GM23248 (cell line): ENCODE measurements around the gene ALKBH3. TPM values are rescaled to one million over a fixed set of nuclear protein-coding genes. Genes with fewer than 3 reads are reported as not detected.

Experiments used
- DNase-seq: peaks from one replicate; pipeline ENCODE4 v3.0.0-alpha.2; 2015
- H2AFZ ChIP-seq: fragments of 200-600 bp; sonication (generic); 2 replicates; pipeline ENCODE4 v1.6.1; 2016; ENCODE audit warnings: antibody characterized with exemption
- H3F3A ChIP-seq: fragments of 200-600 bp; sonication (generic); 2 replicates; pipeline ENCODE4 v1.6.1; 2016; ENCODE audit warnings: mild to moderate bottlenecking, antibody characterized with exemption, mixed run types; ENCODE audit not compliant: insufficient read depth
- H3K27ac ChIP-seq: fragments of 200-600 bp; sonication (generic); 2 replicates; pipeline ENCODE4 v1.5.1; 2016; ENCODE audit warnings: mild to moderate bottlenecking
- H3K27me3 ChIP-seq: fragments of 200-600 bp; sonication (generic); replicated peaks from 2 replicates; pipeline ENCODE4 v1.6.1; 2016; ENCODE audit warnings: mild to moderate bottlenecking; ENCODE audit not compliant: insufficient read depth
- H3K36me3 ChIP-seq: fragments of 200-600 bp; sonication (generic); 2 replicates; pipeline ENCODE4 v1.6.1; 2016; ENCODE audit warnings: low read depth, mild to moderate bottlenecking
- H3K4me1 ChIP-seq: fragments of 200-600 bp; sonication (generic); 2 replicates; pipeline ENCODE4 v1.6.1; 2016; ENCODE audit warnings: mild to moderate bottlenecking; ENCODE audit not compliant: insufficient read depth
- H3K4me2 ChIP-seq: fragments of 200-600 bp; sonication (generic); one replicate; pipeline ENCODE4 v1.6.1; 2016; ENCODE audit warnings: mild to moderate bottlenecking; ENCODE audit not compliant: unreplicated experiment
- H3K4me3 ChIP-seq: fragments of 200-600 bp; sonication (generic); 2 replicates; pipeline ENCODE4 v1.5.1; 2016; ENCODE audit warnings: mild to moderate bottlenecking
- H3K79me2 ChIP-seq: fragments of 200-600 bp; sonication (generic); 2 replicates; pipeline ENCODE4 v1.6.1; 2016; ENCODE audit warnings: mild to moderate bottlenecking; ENCODE audit not compliant: insufficient read depth
- H3K9ac ChIP-seq: fragments of 200-600 bp; sonication (generic); 2 replicates; pipeline ENCODE4 v1.6.1; 2016; ENCODE audit warnings: mild to moderate bottlenecking
- H3K9me2 ChIP-seq: fragments of 200-600 bp; sonication (generic); 2 replicates; pipeline ENCODE4 v1.6.1; 2016; ENCODE audit warnings: mixed run types, mild to moderate bottlenecking, moderate library complexity; ENCODE audit not compliant: insufficient read depth
- H3K9me3 ChIP-seq: fragments of 200-600 bp; sonication (generic); one replicate; pipeline ENCODE4 v1.6.1; 2017; ENCODE audit warnings: low read depth
- H4K20me1 ChIP-seq: fragments of 200-600 bp; sonication (generic); 2 replicates; pipeline ENCODE4 v1.6.0; 2016; ENCODE audit not compliant: insufficient read depth
- EZH2 ChIP-seq: fragments of 200-600 bp; sonication (generic); IDR thresholded peaks from 2 replicates; pipeline ENCODE4 v1.6.1; 2018; ENCODE audit warnings: antibody characterized with exemption, mild to moderate bottlenecking; ENCODE audit not compliant: insufficient read depth, poor library complexity, severe bottlenecking
- EZH2phosphoT487 ChIP-seq: fragments of 200-600 bp; sonication (generic); IDR thresholded peaks from 2 replicates; pipeline ENCODE4 v1.6.1; 2018; ENCODE audit warnings: antibody characterized with exemption, moderate library complexity, mild to moderate bottlenecking, low read depth; ENCODE audit not compliant: insufficient read depth
- WGBS, 2 experiments: methylation state at CpG; one replicate each; pipeline ENCODE4 v1.1.6; 2015 to 2017; ENCODE audit warnings: low lambda C conversion rate in 2 of 2, low coverage in 1 of 2; ENCODE audit errors: missing lambda C conversion rate in 2 of 2; 5-methylcytosine and 5-hydroxymethylcytosine counted together
- in situ Hi-C: fragments of 300-500 bp; cut with MboI; formaldehyde crosslinking; loops from 2 replicates; pipeline ENCODE4 v1.15.0; 2020
- polyA plus RNA-seq: library from polyadenylated mRNA; unstranded; fragments of >200 nt; fragmentation: Nextera tagmentation; extraction: Ambion mirVana; gene quantifications from 2 replicates; pipeline ENCODE4 v1.2.1, GENCODE V29; 2016
- total RNA-seq: library from RNA; depleted of rRNA; stranded (reverse); fragments of >200 nt; shearing (Covaris generic); gene quantifications from 2 replicates; pipeline ENCODE4 v1.2.3, GENCODE V29; 2014

The ALKBH3 gene
- total and polyA plus RNA-seq, 2 experiments from 2014 or later: 29.3 to 36.6 TPM

DNA sequence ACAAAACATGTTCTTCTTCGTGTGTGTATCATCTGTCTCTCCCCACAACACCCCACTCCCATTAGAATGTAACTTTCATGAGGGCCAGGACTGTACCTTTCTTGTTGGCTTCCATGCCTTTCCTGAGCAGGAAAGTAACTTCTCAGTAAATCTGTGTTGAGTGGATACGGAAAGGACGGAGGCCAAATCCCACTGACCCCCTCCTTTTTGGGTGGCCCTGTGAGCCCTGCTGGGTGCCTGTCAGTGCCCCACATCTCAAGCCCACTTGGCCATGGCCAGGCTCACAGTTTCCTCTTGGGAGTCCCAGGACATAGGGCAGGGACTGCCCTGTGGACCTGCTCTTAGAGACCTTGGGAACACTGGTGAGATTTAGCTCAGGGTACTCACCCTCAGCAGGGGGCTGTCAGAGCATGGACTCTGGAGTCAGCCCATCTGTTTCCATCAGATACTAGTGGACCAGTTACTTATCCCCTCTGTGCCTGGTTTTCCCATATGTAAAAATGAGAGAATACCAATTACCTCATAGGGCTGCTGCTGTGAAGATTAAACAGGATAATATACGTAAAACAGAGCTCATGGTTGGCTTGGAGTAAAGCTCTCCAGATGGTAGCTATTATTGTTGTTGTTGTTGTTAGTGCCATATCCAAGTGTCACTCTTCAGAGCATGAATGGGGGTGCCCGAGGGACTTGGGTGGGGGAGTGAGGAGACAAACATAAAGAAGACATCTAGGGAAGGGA lies 60.8 kb downstream of the ALKBH3 start:
- DNase-seq: peak; percentile 37
- no peak overlapping the region for H3K27ac ChIP-seq
- in situ Hi-C loops: no loop called here

DNA sequence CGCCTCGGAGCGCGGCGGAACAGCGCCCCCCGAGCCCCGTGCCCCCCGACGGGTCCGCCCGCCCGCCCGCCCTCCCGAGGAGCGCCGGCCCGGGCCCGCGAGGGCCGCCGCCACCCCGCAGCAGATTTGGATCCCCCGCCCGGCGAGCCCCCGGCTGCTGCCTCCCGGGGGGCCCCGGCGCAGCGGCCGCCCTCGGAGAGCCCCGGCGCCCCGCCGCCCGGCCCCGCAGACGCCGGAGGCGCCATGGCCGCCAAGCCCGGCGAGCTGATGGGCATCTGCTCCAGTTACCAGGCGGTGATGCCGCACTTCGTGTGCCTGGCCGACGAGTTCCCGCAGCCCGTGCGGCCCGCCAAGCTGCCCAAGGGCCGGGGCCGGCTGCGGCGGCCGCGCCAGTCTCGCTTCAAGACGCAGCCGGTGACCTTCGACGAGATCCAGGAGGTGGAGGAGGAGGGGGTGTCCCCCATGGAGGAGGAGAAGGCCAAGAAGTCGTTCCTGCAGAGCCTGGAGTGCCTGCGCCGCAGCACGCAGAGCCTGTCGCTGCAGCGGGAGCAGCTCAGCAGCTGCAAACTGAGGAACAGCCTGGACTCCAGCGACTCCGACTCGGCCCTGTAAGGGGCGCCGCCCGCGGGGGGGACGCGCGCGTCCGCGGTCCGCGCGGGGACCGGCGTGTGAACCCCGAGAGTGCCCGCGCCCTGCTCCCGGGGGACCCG lies 62.2 kb downstream of the ALKBH3 start:
- TF ChIP-seq EZH2 (peak; percentile 42), EZH2phosphoT487 (no peak)
- peak overlapping the region; percentile 72 for H3K4me3 ChIP-seq
- H3K27me3 ChIP-seq: peaks cover 14% of the 10 kb centered on the region
- H3K36me3 ChIP-seq: no peaks in the 10 kb centered on the region
- H3K9me2 ChIP-seq: no peaks in the 10 kb centered on the region
- peak overlapping the region; percentile 86 for H3K4me2 ChIP-seq
- no peaks in the 10 kb centered on the region for H3K9me3 ChIP-seq
- H2AFZ ChIP-seq: peak overlapping the region; percentile 78
- H3K4me1 ChIP-seq: peaks cover 4% of the 10 kb centered on the region
- H3K27ac ChIP-seq: no peak overlapping the region
- DNase-seq: peak; percentile 63
- peak overlapping the region; percentile 33; the same call in 1 of the 2 replicates for H3K9ac ChIP-seq
- peaks cover 10% of the 10 kb centered on the region; the same call in 1 of the 2 replicates for H3F3A ChIP-seq
- H3K79me2 ChIP-seq: no peaks in the 10 kb centered on the region
- in situ Hi-C loops: no loop called here
- 2 to 5% methylated on average over 28 to 65 of the region's 94 CpGs for WGBS, 2 experiments
- H4K20me1 ChIP-seq: no peaks in the 10 kb centered on the region

More for the DNA sequence above, 60.8 kb downstream of the ALKBH3 start:
- TF ChIP-seq EZH2 (no peak), EZH2phosphoT487 (no peak)
- Histone ChIP-seq H3K9me3 (no peaks in the 10 kb centered on the region), H3K4me3 (peak overlapping the region; percentile 81), H3F3A (peaks cover 14% of the 10 kb centered on the region; the same call in 1 of the 2 replicates), H3K4me1 (peaks cover 14% of the 10 kb centered on the region), H2AFZ (peak overlapping the region; percentile 87; the same call in 1 of the 2 replicates), H3K79me2 (no peaks in the 10 kb centered on the region), H3K9me2 (no peaks in the 10 kb centered on the region), H3K36me3 (no peaks in the 10 kb centered on the region), H4K20me1 (no peaks in the 10 kb centered on the region), H3K27me3 (peaks cover 14% of the 10 kb centered on the region), H3K4me2 (peak overlapping the region; percentile 94), H3K9ac (0 out of 2 replicates have a peak overlapping the region, but pooled peaks have one; percentile 57)
- WGBS, 2 experiments: 56 to 58% methylated on average over 5 of the region's 5 CpGs

DNA sequence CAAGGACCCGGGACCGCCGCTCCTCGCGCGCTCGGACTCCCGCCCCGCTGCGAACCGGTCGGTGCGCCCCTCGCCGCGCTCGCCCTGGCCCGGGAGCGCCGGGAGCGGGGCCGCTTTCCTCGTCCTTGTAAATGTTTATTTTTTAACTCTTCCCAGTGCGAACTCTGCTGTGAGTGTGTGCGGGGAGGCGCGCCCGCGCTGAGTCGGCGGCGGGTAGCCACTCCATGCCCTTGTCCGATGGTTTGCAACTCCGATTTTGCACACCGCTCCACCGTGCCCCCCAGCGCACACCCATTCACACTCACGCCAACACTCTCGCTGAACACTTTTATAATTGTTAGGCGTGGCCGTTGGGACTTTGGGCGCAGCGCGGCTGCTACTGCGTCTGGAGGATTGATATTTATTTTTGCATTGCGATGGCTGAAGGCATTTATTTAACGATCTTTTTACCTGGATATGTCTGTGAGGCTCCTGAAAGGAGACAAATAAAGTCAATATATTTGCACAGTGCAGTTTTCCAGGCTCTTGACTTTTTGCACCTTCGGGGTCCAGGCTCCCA lies 62.8 kb downstream of the ALKBH3 start:
- Histone ChIP-seq H3K9me2 (no peaks in the 10 kb centered on the region), H3K79me2 (no peaks in the 10 kb centered on the region), H3K4me1 (no peaks in the 10 kb centered on the region; the same call in none of the 2 replicates), H3K27ac (no peak overlapping the region), H3K4me3 (peak overlapping the region; percentile 72), H2AFZ (peak overlapping the region; percentile 78), H4K20me1 (no peaks in the 10 kb centered on the region), H3K9ac (peak overlapping the region; percentile 33; the same call in 1 of the 2 replicates), H3K27me3 (peaks cover 14% of the 10 kb centered on the region), H3K36me3 (no peaks in the 10 kb centered on the region), H3K9me3 (no peaks in the 10 kb centered on the region), H3K4me2 (peak overlapping the region; percentile 86), H3F3A (peaks cover 5% of the 10 kb centered on the region; the same call in 1 of the 2 replicates)
- in situ Hi-C loops: no loop called here
- peak; percentile 48 for DNase-seq
- peak; percentile 78 for TF ChIP-seq EZH2
- peak; percentile 23; the same call in 1 of the 2 replicates for TF ChIP-seq EZH2phosphoT487
- 0 to 4% methylated on average over 47 to 48 of the region's 48 CpGs for WGBS, 2 experiments
